ENCODE data around the gene NKAPL. TPM values are rescaled to one million over a fixed set of nuclear protein-coding genes. Genes with fewer than 3 reads are reported as not detected.

Gene NKAPL
- total RNA-seq, 1 experiment from 2014 or later: not detected

DNA sequence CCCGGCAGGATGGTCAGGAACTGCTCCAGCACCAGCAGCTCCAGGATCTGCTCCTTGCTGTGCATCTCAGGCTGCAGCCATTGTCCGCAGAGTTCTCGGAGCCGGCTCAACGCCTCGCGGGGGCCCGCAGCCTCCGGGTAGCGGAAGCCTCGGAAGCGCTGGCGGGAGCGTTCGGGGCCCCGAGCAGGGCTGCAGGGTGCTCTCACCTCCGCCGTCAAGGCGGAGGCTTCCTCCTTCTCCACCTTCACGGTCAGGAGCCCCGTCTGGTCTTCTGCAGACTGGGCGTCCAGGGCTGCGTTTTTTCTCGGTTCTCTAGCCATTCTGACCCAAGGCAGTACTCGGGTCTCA is 7.5 kb upstream of the NKAPL start:
- ChIA-PET CTCF (interaction anchor here (1.6 kb wide), 1 partner anchor 104 kb away, joined by 9 read pairs; no protein-coding TSS in a partner anchor), POLR2A (interaction anchor here (1.2 to 2.5 kb wide), 3 partner anchors 13 to 110 kb away, joined by 11 to 13 read pairs (median 12); partner anchors contain the start of genes ZKSCAN8 and ZSCAN26), RAD21 (ENCODE audit: low non-redundant PET in 1 of 2, low total read pairs in 2 of 2, uncharacterized antibody in 2 of 2, unreplicated experiment in 2 of 2) (interaction anchor here (1.0 to 1.3 kb wide), 4 partner anchors 15 to 132 kb away, joined by 3 to 5 read pairs (median 4); partner anchors contain the start of gene ZSCAN26 (in 1 of the 2))
- H3K9ac ChIP-seq (ENCODE audit: low read length): peak overlapping the region; percentile 81
- intact Hi-C loops (cut with micrococcal nuclease): loop anchor here (1.0 kb wide), 3 partner anchors 16 to 115 kb away; partner anchors contain the start of gene ZSCAN26
- no peaks in the 10 kb centered on the region for H3K27me3 ChIP-seq (ENCODE audit: insufficient read depth, low read length)
- H3K79me2 ChIP-seq (ENCODE audit: insufficient read depth, low read length): peaks cover 12% of the 10 kb centered on the region
- H2AFZ ChIP-seq (ENCODE audit: low read depth, low read length, poor library complexity, severe bottlenecking): peak overlapping the region; percentile 85
- no peaks in the 10 kb centered on the region for H4K20me1 ChIP-seq (ENCODE audit: insufficient read depth)
- H3K9me3 ChIP-seq (ENCODE audit: control insufficient read depth in 1 of 2, insufficient read depth in 1 of 2, low read depth in 1 of 2, low read length in 2 of 2): no peaks in the 10 kb centered on the region
- no peaks in the 10 kb centered on the region for H3K9me2 ChIP-seq (ENCODE audit: insufficient read depth)
- H3K4me2 ChIP-seq (ENCODE audit: low read length): peak overlapping the region; percentile 86
- TSS peak; percentile 59 for BruUV-seq (replicated peaks)
- peak overlapping the region; percentile 97 to 98 for H3K4me3 ChIP-seq (replicated peaks in 1 of 2; ENCODE audit: low read depth in 1 of 2, low read length in 2 of 2)
- no peak for TF ChIP-seq POLR2AphosphoS5 (IDR thresholded peaks at IDR 0.05; ENCODE audit: low read depth, low read length)
- no peak for DNase-seq (ENCODE audit: low read depth, low spot score)
- peaks cover 0 to 4% of the 10 kb centered on the region in 2 experiments; a peak in 1 of 4 replicates for H3K36me3 ChIP-seq (ENCODE audit: control insufficient read depth in 1 of 2, insufficient read depth in 2 of 2, low read length in 2 of 2)
- peak; percentile 48 for ATAC-seq
- H3K4me1 ChIP-seq (ENCODE audit: control insufficient read depth in 1 of 2, insufficient read depth in 2 of 2, low read length in 2 of 2): peaks cover 7 to 15% of the 10 kb centered on the region in 2 experiments; a peak in 3 of 4 replicates
- H3K27ac ChIP-seq (ENCODE audit: low read depth, low read length): peak overlapping the region; percentile 44

DNA sequence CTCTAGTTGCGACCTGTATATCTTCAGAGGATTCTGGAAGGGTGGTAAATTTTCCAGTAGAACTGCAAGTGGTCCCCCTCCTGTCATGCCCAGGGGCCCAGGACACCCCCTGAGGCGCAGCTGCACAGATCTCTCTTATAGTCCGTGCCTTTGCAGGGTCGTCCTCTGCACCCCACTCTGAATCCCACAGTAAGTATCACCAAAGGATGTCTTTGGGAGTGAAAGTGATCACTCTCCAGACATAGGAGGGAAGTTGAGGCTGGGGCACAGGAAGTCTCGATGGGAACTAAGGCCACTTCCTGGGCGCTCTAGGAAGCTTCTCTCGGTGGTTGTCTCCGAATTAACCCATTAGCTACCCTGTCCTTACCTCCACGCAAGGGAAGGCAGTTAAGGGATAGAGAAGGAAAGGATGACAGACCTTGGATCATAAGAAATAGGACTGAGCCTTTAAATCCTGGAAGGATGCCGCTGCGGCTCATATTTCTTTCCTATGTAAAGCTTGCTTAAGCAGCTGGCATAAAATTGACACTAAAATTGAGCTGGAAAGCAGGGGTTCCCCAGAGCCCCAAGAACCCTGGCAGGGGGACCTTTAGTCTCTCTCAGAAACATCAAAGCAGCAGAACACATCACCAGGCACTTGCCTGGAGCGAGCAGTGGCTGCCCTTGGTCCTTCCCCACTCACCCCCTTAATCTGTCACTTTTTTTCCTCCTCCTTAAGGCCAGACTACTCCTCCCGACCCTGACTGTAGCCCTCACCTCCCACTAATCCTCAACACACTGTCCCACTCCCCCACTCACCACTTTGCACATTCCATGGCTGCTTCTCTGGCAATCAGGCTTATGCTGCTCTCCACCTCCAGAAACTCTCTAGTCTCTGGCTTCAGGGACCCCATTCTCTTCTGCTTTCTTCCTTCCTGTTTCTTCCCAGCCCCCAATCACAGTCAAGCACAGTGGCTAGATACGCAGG is 6.8 kb upstream of the NKAPL start, which contains the start of gene ZKSCAN4:
ZKSCAN4 (minus strand) TSS at position 261 of the 967 bp plus-strand sequence. CDS start 289 bp downstream, outside the sequence.
- Histone ChIP-seq H3K9me2 (ENCODE audit: insufficient read depth) (no peaks in the 10 kb centered on the region), H3K79me2 (ENCODE audit: insufficient read depth, low read length) (peaks cover 12% of the 10 kb centered on the region), H2AFZ (ENCODE audit: low read depth, low read length, poor library complexity, severe bottlenecking) (peak within 1 kb of the TSS; percentile 85), H3K27me3 (ENCODE audit: insufficient read depth, low read length) (no peaks in the 10 kb centered on the region), H3K9ac (ENCODE audit: low read length) (peak within 1 kb of the TSS; percentile 81), H3K27ac (ENCODE audit: low read depth, low read length) (peak within 1 kb of the TSS; percentile 44), H3K9me3 (ENCODE audit: control insufficient read depth in 1 of 2, insufficient read depth in 1 of 2, low read depth in 1 of 2, low read length in 2 of 2) (no peaks in the 10 kb centered on the region), H3K4me2 (ENCODE audit: low read length) (peak within 1 kb of the TSS; percentile 86), H3K4me1 (ENCODE audit: control insufficient read depth in 1 of 2, insufficient read depth in 2 of 2, low read length in 2 of 2) (peaks cover 7 to 15% of the 10 kb centered on the region in 2 experiments; a peak in 3 of 4 replicates), H4K20me1 (ENCODE audit: insufficient read depth) (no peaks in the 10 kb centered on the region), H3K36me3 (ENCODE audit: control insufficient read depth in 1 of 2, insufficient read depth in 2 of 2, low read length in 2 of 2) (0 out of 4 replicates have a peak, but pooled peaks cover 0 to 4% of the 10 kb centered on the region in 2 experiments), H3K4me3 (replicated peaks in 1 of 2; ENCODE audit: low read depth in 1 of 2, low read length in 2 of 2) (peak within 1 kb of the TSS; percentile 97 to 98)
- DNase-seq (ENCODE audit: low read depth, low spot score) (peak; percentile 90), ATAC-seq (peak; percentile 95)
- POLR2A ChIA-PET: interaction anchor here (0.8 to 2.5 kb wide), 5 partner anchors 12 to 131 kb away, joined by 3 to 13 read pairs (median 11); partner anchors contain the start of genes ZKSCAN8 and ZSCAN26
- intact Hi-C loops (cut with micrococcal nuclease): loop anchor here (1.0 kb wide), 3 partner anchors 15 to 116 kb away; partner anchors contain the start of gene ZSCAN26
- CTCF ChIA-PET: interaction anchor here (1.6 kb wide), 1 partner anchor 104 kb away, joined by 9 read pairs; no protein-coding TSS in a partner anchor
- RAD21 ChIA-PET (ENCODE audit: low non-redundant PET in 1 of 2, low total read pairs in 2 of 2, uncharacterized antibody in 2 of 2, unreplicated experiment in 2 of 2): interaction anchor here (0.9 to 1.3 kb wide), 5 partner anchors 14 to 131 kb away, joined by 3 to 5 read pairs (median 4); partner anchors contain the start of gene ZSCAN26 (in 2 of the 2)
- BruUV-seq (replicated peaks): TSS peak; percentile 56
- TF ChIP-seq ZNF274 (IDR thresholded peaks at IDR 0.05; ENCODE audit: low read depth, low read length): no peak
- no peak for TF ChIP-seq EZH2 (IDR thresholded peaks at IDR 0.05)
- TF ChIP-seq, protein P1, sequence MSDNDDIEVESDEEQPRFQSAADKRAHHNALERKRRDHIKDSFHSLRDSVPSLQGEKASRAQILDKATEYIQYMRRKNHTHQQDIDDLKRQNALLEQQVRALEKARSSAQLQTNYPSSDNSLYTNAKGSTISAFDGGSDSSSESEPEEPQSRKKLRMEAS (IDR thresholded peaks at IDR 0.05): peak; percentile 46; the same call in 1 of the 2 replicates
- TF ChIP-seq SP1 (IDR thresholded peaks at IDR 0.05; ENCODE audit: low read depth): peak; percentile 78
- TF ChIP-seq, protein P2, sequence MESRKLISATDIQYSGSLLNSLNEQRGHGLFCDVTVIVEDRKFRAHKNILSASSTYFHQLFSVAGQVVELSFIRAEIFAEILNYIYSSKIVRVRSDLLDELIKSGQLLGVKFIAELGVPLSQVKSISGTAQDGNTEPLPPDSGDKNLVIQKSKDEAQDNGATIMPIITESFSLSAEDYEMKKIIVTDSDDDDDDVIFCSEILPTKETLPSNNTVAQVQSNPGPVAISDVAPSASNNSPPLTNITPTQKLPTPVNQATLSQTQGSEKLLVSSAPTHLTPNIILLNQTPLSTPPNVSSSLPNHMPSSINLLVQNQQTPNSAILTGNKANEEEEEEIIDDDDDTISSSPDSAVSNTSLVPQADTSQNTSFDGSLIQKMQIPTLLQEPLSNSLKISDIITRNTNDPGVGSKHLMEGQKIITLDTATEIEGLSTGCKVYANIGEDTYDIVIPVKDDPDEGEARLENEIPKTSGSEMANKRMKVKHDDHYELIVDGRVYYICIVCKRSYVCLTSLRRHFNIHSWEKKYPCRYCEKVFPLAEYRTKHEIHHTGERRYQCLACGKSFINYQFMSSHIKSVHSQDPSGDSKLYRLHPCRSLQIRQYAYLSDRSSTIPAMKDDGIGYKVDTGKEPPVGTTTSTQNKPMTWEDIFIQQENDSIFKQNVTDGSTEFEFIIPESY (IDR thresholded peaks at IDR 0.05; ENCODE audit: extremely low read depth, insufficient replicate concordance, low read length): peak; percentile 47
- TF ChIP-seq JUND (IDR thresholded peaks at IDR 0.05): no peak
- peak; percentile 62 for TF ChIP-seq ELF1 (IDR thresholded peaks at IDR 0.05; ENCODE audit: borderline replicate concordance, low read depth)
- TF ChIP-seq SIN3A (IDR thresholded peaks at IDR 0.05; ENCODE audit: low read depth): peak; percentile 49
- TF ChIP-seq, protein P3, sequence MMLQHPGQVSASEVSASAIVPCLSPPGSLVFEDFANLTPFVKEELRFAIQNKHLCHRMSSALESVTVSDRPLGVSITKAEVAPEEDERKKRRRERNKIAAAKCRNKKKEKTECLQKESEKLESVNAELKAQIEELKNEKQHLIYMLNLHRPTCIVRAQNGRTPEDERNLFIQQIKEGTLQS (IDR thresholded peaks at IDR 0.05): no peak

Data from HCT116 (cell line).